Activated CD4-positive, alpha-beta T cell treated with anti-CD3 and anti-CD28 coated beads, Interleukin-2, Interleukin-4, amounts not matched to agents 100 ng/mL and 50 ng/mL, durations not matched to agents 16 hours and 8 hours (primary cell): Measurements from ENCODE around the gene PPP1R3G.

ENCODE experiments used
- DNase-seq: peaks from one replicate; pipeline ENCODE4 v3.0.0-alpha.2; 2020; ENCODE audit warnings: low spot score

The PPP1R3G gene

DNA sequence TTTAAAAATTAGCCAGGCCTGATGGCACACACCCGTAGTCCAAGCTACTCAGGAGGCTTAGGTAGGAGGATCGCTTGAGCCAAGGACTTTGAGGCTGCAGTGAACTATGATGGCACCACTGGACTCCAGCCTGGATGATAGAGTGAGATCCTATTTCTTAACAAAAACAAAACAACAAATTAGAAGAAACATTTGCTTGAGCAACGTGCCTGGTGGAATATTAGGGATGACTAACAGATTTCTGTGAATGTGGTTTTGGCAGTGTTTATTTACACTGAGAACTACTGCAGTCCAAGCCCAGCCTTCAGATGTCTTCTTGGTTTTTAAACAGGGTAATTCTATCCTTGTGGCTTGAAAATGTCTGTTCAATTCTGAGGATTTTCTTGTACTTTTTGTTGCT is 9.2 kb downstream of the PPP1R3G start:
- no peak for DNase-seq

DNA sequence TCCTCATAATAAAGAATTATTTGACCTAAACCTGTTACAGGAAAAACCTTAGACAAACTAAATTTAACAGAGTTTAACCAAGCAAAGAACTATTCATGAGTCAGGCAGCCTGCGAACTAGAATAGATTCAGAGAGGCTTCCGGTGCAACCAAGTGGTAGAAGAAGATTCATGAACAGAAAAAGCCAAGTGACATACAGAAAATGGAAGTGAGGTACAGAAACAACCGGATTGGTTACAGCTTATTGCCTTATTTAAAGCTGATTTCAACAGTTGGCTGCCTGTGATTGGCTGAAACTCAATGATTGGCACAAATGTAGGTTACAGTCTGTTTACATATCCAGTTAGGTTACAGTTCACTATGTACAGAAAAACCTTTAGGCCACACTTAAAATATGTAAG is 10.1 kb downstream of the PPP1R3G start:
- no peak for DNase-seq

DNA sequence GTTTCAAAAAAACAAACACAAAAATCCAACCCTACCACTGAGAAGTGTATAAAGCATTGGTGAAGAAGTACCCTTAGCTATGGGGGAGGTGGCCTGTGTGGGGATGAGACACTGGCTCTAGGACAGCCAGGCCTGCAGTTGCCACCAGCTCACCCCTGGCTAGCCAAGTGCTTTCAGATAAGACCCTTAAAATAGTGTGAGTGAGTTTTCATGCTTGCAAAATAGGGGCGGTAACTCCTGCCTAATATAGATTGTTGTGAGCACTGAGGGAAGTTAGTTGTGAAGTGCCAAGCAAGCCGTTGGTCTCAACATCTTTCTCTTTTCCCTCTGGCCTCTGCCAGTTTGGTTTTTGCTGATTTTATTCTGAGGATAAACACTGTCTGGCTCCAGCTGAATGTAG is 11.3 kb downstream of the PPP1R3G start:
- no peak for DNase-seq

DNA sequence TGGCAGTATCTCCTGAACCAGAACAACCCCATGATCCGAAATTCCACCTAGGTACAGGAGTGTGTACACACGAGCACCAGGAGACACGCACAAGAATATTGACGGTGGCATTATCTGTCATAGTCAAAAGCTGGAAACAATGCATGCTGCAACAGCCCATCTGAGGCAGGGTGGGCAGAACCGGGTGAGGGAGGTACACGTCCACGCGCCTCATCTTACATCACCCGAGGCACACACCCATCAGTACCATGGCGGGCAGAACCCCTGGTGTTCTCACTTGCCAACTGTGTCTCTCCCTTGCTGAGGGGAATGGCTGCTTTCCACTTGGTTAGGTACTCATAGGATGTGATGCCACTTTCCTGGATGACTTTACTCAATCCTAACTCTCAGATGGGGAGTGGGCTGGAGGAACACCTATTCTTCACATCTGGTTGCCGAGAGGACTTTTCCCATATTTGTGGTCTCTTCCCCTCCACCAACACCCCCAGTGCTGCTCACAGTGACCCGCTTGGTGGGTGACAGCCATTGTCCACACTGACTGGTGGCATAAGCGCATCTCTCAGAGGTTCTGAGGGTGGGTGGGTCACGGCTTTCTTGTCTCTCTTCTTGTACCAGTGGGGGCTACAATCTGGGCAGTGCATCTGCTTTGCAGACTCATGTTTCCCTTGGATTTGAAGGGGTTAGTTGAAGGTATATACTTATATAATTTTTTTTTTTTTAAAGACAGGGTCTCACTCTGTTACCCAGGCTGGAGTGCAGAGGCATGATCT is 13.5 kb downstream of the PPP1R3G start:
- DNase-seq: no peak

DNA sequence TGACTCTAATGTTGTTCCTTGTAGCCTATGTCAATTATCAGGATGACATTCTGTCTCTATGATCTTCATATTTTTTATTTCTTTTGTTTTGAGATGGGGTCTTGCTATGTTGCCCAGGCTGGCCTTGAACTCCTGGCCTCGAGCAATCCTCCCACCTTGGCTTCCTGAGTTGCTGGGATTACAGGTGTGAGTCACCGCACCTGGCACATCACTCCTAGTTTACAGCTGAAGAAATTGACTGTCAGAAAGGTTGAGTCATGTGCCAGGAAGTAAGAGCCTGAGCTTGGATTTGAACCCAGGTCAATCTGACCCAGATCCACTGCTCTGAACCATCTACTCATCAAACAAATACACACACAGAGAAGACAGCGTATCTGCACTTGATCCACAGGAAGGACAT is 14.4 kb downstream of the PPP1R3G start:
- DNase-seq: no peak

DNA sequence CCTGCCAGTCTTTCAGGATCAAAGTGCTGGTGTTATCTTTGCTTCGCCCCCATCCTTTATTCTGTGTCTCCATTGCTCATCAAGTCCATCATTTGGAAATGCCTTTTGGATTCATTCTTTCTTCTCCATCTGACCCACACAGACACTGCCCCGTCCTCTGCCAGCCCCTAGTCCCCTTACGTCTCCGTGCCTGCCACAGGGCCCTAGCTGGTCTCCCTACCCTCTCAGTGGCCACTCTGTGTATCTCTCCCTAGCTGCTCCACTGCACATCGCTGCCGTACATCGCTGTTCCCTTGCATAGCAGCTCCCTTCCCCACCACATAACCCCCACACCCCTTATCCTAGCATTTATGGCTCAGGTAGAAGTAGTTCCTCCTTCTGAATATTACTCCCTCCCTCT is 15.7 kb downstream of the PPP1R3G start:
- no peak for DNase-seq

DNA sequence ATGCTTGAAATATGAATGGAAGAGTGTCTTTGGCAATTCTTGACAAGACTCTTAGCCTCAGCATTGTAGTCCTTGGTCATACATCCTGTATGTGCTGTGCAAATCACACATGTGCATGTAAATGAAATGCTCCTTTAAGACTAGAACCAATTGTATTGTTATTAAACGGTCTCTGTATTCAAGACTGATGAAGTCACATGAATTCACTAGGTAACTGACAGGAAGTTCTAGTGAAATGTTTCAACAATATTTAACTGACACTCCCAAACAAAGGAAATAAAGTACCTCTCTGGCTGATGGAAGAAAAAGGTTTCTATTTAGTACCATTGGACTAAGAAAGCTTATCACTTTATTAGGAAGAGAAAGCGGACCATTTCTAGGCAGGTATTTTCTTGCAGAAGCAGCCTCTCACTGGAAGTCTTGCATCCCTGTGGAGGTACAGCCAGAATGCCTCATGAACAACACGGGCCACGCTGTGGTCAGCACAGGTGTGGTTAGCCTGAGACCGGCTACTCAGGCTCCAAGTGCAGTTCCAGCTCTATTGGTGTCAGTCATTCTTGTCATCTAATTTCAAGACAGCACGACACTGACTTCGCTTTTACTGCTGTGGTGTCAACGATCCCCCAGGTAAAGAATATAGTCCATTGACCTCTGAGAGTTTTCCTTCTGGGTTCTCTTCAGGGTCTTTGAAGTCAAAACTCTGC is 17.3 kb downstream of the PPP1R3G start:
- DNase-seq: no peak

DNA sequence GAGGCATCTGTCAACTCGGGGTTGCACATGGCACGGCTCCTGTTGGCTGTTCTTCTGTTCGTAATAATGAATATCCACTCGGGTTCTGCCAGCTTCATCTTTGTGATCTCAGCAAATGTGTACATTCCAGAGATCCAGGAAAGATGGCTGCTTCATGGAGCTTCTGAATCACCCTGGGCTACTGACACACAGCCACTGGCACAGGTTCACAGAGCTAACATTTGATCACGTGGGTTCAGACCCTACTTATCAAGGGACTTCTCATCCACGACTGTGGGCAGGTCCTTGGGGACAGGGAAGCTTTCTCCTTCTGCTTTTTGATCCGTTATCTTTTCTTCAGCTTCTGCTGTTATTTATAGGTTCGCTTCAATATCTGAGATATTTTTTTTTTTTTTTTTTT is 18.1 kb downstream of the PPP1R3G start:
- DNase-seq: no peak

DNA sequence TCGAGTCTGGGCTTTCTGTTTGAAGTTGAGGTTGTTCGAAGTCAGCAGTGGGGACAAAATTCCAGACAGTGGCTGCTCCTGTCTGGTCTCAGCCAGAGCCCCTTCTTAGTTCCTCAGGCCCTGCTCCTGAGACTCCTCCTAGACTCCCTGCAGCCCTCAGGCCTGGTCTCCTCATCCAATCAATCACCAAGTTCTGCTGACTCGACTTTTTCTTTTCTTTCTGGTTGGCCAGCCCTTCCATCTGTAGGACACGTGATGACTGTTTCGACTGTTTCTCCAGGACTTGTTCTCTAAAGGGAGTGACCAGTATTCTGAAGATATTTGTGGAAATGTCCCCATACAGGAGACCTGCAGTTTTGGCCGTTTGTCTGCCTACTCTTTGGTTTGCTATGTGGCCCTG is 19.5 kb downstream of the PPP1R3G start:
- DNase-seq: no peak

DNA sequence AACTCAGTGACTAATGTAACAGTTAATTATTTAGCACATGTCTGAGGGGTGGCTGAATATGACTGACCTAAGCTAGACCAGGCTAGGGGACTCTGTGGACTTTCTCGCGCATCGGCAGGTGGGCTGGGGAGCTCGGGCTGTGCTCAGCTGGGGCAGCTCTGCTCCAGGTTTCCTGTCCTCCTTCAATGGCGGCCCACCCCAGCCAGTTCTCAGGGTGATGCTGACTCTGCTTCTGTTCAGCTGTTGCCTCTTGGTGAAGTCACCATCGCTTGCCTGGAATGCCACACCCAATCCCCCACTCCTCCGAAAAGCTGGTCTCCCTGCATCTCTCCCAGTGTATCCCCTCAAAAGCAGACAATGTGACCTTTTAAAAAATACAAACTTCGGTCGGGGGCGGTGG is 20.0 kb downstream of the PPP1R3G start:
- no peak for DNase-seq

DNA sequence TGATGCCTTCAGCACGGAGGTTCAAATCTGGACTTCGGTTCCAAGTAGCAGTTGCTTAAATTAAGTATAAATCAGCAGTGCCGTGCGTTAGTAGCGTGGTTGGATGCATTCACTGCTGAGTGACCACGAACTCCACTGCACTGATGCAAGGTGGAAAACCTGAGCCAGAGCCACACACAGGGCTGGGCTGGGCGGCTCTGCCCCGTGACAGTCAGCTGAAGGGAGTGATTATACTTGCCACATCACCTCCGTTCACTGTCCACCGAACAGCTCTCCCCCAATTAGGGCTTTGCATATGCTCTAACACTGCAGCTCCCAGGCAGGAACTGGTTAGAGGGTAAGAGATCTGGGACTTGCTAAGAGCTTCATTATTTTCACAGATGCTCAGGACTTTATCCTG is 22.2 kb downstream of the PPP1R3G start:
- no peak for DNase-seq

DNA sequence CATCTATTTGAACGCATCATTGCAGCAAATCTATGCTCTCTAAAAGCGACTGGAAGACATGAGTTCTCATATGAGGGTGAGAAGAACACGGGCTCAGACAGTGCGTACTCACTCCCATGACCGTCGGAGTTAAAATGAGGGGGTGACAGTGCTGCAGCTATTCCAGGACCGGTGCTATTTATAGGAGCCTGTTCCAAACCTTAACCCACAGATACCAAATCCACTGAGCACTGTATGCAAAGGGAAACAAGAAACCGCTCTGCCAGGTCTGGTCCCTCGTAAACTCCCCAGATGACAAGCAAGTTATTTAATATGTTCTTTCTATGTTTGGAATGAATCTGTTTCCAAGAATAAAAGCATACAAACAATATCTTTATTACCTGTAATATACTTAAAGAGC is 22.9 kb downstream of the PPP1R3G start:
- DNase-seq: no peak

DNA sequence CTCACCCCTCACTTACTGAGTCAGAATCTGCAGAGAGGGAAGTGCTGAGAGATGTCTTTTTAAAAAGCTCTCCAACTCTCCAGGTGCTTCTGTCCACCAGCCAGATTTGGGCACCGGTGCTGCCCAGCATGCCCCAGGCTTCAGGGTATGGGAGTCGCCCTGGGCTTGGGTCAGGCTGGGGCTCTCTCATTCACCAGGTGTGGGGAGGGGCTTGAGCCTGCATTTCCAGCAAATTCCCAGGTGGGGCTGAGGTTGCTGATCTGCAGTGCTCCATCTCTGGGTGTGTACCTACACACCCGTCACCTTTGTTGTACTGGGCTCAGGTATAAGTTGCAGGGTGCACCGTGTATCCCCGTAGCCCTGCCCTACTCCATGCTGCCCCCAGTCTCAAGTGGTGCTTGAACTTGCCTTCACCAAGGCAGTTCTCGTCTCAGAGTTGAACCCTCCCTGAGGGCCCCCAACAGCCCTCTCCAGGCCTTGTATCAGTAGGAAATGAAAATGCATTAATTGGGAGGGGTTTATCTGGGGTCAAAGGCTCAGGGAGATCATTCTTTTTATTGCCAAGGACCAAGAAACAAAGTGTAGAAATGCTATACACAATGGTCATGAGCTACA is 23.5 kb downstream of the PPP1R3G start:
- no peak for DNase-seq

DNA sequence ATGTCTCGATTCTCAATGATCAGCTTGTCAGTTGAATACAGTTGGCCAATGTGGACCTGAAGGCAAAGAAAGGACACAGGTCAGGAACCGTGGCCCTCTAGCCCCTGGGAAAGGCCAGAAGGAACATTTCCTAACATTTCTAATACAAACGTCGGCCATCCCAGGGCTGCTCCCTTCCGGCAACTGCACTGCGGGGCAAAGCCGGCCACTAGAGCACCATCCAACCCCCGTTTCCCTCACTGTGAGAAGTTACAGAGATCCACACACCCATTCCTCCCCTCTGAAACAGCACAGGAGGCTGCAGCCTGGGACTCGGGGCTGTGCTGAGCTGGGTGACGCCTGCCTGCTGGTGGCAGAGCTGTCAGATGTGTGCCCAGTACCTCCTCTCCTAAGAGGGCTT is 24.3 kb downstream of the PPP1R3G start:
- no peak for DNase-seq

DNA sequence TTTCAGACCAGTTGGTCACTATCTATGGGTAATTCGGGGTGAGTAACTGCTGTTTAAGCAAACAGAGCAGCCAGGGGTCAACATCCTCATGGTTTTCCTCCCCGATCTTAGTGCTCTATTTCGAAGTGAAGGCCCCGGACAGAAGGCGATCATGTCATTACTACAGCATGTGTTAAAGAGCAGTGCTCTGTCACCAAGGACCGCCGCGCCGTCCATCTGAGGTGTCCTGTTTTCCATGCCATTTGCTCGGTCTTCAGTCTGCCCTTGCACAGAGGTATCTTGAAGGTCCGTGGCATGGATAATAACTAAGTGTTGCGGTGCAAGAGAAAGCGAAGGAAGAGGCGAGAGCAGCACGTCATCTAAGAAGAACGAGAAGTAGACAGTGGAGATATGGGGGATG is 25.1 kb downstream of the PPP1R3G start:
- no peak for DNase-seq

DNA sequence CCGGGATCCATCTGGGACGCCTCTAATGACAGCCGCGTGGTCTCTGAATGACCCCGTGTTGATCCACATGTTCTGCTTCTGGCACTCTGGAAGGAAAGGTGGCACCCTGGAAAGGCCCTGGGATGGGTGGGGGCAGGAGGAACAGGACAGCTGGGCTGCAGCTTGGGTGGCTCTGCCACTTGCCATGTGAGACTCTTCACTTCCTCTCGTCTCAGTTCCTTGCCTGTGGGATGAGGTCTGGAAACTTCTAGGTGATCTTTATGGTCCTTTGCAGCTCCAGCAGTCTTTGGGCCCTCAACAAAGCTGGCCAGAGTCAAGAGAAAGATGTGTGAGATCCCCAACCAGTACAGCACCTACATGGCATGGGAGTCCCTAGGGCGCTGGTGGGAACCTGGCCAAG is 26.5 kb downstream of the PPP1R3G start:
- DNase-seq: no peak

DNA sequence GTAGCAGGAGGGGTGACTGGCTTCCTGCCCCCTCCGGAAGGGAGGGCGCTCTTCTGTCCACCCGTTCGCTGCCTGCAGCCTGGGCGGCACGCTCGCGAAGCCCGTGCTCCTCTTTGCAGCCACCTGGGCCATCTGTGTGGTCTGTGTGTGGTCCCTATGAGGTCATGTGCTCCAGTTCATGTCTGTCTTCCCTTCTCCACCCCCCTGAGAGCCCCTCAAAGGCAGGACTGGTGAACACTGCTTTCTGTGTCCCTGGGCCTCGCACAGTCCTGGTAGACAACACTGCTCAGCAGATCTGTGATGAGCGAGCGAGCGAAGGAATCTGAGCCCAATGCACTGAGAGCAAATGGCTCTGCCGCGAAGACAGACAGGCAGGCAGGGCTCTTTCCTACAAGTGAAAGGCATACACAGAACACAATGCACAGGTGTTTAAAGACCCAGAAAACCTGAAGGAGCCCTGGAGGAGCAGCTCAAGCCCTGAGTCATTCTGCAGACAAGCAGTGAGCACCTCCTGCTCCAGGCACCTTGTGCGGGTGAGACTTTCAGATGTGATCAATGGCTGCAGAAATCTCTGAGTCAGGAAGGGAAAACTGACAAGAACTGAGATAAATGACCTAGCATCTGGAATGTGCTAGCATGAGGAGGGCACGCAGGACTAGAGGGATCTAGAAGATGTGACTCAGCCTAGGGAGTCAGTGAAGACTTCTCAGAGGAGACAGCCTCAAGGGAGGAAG is 27.1 kb downstream of the PPP1R3G start:
- no peak for DNase-seq

DNA sequence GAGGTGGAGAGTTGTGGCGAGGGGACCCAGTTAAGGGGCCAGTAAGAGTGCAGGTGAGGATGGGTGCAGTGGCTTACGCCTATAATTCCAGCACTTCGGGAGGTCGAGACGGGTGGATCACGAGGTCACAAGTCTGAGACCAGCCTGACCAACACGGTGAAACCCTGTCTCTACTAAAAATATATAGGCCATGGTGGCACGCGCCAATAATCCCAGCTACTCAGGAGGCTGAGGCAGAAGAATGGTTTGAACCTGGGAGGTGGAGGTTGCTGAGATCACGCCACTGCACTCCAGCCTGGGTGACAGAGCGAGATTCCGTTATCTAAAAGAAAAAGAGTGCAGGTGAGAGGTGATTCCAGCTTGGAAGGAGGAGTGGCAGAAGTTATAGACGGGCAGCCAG is 28.0 kb downstream of the PPP1R3G start:
- DNase-seq: no peak

DNA sequence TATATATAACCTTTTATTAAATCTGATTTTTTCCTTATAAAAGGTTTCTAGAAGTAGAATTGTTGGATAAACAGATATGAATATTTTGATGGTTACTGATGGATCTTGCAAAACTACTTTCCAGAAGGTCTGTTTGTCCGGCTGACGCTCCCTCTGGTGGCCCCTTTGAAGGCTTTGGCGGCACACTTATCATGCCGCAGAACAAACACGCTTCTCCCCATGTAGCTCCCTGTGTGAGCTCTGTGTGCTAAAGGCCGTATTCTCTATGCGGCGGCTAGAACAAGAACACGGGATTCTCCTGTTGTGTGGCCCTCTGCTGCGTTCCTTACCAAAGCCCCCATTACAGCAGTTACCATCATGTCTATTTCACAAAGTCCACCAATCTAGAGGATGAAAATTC is 30.0 kb downstream of the PPP1R3G start:
- DNase-seq: no peak

DNA sequence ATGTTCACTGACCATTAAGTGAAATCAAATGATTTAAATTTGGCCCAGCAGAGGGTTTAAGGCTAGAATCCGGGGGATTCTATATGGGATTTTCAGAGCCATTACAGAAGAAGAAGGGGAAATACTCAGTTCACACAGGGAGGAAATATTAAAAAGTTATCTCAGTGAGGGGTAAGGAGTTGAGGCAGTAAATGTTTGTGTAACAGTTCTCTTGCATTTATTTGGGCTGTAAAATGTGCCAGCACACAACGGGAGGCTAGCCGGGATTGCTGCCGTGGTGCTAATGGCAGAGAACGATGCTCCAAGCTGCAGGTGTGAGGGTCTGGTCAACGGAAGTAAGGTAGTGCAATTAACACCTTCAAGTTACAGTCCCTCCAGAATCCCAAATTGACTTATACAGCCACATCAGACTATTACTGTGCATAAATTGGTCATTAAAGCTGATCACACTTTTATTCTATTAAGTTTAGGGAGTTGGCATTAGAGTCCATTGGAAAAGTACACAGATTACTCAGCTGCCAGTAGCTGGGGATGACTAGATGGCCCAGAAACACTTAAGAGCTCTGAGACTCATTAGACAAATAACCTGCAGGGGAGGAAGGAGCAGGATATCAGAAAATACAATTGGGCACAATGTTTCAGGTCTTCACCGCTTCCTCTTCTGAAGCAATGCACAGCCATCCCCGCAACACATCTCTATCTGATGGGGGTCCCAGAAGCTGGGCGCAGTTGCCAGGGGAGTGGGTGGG is 31.3 kb downstream of the PPP1R3G start:
- no peak for DNase-seq

DNA sequence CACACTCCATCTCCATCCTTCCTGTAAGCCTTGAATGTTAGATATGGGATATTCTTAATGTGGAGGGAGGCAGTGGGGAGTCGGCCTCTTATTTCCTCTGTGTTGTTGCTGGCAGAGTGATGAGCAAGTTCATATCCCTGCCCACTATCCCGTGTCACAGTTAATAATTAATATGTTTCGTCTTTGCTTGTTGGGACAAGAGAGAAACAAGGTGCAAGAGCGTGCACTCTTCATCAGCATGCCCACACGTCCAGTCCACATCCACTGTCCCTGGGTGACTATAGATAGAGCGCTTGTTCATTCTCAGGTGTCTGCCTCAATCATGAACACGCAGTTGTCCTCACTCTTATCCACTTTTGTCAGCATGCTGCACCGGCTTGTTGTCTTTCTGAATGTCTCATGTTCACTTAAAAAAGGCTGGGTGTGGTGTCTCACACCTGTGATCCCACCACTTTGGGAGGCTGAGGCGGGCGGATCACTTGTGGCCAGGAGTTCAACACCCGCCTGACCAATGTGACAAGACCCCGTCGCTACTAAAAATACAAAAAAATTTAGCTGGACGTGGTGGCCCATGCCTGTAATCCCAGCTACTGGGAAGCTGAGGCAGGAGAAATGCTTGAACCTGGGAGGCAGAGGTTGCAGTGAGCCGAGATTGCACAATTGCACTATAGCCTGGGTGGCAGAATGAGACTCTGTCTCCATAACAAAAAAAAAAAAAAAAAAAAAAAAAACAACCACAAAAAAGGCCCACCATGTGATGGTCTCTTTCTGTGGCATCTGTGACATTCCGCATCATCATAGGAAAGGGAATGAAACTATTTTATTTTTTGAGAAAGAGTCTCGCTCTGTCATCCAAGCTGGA is 34.2 kb downstream of the PPP1R3G start:
- DNase-seq: no peak
